Measurements from ENCODE around the gene PPA1.
A peak's percentile ranks its signal among the peaks of the same experiment; 100 is the strongest.
"Not testable (repeated sequence)": the region's sequence is repeated elsewhere in the genome, so short reads cannot be mapped to it uniquely, and the experiment has no call there.

Gene PPA1

DNA sequence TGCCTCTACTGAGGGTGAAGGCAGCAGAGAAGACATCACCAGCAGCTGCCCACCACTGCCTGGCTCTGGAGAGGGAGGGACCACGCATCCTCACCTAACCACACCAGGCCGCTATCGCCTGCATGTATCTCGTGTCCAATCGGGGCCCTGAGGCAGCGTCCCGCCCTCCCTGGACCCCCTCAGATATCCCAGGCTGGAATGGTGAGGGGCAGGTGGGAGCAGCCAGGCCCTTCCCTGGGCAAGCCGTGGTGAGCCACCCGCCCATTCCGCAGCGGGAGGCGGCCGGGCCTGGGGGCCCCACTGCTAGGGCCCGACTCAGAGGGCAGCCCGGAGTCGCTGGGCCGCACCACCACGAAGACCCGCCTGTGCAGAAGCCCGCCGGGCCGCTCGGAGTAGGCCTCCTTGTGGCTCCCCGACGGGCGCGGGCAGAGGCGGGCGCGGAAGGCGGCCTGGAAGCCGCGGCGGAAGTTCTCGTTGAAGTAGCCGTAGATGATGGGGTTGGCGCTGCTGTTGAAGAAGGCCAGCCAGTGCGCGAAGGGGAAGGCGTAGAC is 21.6 kb upstream of the PPA1 start:
- no peak for DNase-seq (ENCODE audit: low spot score)

DNA sequence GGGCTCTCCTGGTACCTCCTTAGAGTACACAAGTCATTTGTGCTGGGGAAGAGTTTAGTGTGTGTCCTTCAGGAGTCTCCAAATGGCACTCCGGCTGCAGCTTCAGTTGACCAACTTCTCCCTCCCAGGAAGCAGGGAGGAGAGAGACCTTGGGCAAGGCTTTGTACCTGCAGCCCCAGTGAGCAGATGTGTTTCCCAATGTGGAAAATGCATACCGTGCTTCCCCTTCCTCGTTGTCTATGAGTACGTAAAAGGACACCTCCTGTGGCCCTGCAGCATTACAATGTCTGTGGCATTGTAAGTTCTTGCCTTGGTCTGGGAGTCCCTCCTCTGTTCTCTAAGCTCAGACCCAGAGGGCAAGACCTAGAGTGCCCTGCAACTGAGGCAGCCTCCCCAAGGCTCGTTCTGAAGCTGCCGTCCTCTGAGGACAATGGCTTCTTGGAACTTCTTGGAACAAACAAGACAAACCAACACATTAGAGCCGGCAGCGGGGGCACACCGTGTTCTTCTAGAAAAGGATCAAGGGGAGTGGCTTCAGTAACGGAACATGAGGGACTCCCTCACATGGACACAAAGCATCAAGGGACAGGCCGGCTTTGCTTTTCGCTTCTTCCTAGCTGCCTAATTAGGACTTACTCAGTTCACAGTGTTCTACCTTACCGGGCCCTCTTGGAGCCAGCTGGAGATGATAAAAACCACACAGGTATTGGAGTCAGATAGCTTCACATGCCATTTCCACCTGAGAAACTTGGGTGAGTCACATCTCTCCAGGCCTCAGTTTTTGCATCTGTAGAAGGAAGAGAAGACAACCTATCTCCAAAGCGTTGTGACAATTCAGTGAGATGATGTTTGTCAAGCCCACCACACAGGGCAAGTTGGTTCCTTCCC is 20.9 kb upstream of the PPA1 start:
- no peak for DNase-seq (ENCODE audit: low spot score)

DNA sequence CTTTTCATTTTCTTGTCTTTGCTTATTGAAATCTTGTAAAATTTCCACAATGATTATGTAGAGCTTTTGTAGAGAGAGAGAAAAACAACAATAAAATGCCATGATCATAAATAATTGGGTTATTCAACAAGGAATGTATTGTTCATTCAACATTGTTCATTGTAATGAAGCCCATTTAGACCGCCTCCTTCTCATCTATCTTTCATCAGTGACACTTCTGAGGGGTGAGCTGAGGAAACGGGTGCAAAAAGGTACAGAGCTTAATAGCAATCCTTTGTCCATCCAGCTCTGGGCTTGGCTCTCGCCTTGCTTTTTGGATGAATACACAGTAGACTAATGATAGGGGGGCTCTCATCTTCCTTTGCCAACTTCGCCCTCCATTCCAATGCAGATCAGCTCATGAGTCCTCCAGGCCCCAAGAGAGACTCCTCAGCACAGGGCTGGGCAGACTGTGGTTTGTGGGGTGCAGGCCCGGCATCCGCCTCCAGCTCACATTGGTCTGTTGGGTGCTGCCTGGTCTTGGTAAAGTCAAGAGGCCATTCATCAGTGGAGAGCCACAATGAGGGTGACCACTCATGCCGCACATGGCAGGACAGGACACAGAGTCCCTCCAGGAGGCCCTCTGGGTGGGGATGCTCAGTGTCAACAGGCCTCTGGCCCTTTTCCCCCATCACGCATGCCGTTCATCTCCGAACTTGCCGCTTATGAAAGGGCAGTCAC is 17.9 kb upstream of the PPA1 start:
- DNase-seq (ENCODE audit: low spot score), result no peak

DNA sequence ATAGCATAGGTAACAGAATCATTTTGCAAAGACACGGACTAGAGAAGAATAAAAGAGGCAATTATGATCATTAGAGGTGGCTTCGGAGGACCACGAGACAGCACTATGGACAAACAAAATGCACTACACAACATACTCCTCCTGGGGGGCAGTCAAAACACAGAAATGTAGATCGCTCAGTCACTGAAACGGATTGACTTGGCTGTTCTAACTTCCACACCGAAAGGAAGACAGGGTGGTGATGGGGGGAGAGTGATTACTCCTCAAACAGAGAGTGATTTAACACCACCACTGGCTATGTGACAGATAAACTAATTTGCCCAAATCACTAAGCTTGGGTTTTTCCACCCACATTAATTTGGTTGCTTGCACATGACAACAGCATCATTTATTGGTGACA is 14.1 kb upstream of the PPA1 start:
- no peak for DNase-seq (ENCODE audit: low spot score)

DNA sequence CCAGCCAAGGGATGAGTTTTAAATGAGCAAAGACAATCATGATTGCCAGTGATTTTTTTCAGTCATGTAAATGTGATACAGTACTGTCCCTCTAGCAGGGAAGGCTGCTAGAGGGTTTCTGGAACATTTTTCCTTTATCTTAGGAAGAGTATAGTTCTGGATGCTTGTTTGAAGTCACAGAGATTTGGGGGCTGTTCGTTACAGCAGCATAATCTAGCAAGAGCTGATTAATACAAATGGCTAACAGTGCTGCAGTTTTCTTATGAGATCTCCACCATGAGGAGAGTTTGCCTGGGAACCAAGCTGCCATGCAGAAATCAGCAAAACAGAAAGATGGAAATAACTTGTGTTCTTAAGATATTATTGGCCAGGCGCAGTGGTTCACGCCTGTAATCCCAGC is 7.9 kb upstream of the PPA1 start:
- no peak for DNase-seq (ENCODE audit: low spot score)

DNA sequence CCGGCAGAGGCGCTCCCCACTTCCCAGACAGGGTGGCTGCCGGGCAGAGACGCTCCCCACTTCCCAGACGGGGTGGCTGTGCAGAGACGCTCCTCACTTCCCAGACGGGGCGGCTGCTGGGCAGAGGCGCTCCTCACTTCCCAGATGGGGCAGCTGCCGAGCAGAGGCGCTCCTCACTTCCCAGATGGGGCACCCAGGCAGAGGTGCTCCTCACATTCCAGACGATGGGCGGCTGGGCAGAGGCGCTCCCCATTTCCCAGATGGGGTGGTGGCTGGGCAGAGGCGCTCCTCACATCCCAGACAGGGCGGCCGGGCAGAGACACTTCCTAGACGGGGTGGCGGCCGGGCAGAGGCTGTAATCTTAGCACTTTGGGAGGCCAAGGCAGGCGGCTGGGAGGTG is 6.8 kb upstream of the PPA1 start:
- DNase-seq (ENCODE audit: low spot score), result not testable (repeated sequence)

DNA sequence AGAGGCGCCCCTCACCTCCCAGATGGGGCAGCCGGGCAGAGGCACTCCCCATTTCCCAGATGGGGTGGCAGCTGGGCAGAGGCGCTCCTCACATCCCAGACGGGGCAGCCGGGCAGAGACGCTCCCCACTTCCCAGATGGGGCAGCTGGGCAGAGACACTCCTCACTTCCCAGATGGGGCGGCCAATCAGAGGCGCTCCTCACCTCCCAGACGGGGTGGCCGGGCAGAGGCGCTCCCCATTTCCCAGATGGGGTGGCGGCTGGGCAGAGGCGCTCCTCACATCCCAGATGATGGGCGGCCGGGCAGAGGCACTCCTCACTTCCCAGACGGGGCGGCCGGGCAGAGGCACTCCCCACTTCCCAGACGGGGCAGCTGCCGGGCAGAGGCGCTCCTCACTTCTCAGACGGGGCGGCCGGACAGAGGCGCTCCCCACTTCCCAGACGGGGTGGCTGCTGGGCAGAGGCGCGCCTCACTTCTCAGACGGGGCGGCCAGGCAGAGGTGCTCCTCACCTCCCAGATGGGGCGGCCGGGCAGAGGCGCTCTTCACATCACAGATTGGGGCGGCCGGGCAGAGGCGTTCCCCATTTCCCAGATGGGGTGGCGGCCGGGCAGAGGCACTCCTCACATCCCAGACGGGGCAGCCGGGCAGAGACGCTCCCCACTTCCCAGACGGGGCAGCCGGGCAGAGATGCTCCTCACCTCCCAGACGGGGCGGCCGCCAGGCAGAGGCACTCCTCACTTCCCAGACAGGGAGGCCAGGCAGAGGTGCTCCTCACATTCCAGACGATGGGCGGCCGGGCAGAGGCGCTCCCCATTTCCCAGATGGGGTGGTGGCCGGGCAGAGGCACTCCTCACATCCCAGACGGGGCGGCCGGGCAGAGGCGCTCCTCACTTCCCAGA is 6.1 kb upstream of the PPA1 start:
- DNase-seq (ENCODE audit: low spot score), result not testable (repeated sequence)

DNA sequence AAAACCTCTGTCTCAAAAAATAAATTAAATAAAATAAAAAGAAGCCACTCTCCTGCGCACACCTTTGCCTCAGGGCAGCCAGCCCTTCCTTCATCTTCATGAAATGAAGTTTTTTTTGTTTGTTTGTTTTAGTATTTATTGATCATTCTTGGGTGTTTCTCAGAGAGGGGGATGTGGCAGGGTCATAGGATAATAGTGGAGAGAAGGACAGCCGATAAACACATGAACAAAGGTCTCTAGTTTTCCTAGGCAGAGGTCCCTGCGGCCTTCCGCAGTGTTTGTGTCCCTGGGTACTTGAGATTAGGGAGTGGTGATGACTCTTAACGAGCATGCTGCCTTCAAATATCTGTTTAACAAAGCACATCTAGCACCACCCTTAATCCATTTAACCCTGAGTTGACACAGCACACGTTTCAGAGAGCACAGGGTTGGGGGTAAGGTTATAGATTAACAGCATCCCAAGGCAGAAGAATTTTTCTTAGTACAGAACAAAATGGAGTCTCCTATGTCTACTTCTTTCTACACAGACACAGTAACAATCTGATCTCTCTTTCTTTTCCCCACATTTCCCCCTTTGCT is 4.8 kb upstream of the PPA1 start:
- DNase-seq (ENCODE audit: low spot score), result not testable (repeated sequence)

DNA sequence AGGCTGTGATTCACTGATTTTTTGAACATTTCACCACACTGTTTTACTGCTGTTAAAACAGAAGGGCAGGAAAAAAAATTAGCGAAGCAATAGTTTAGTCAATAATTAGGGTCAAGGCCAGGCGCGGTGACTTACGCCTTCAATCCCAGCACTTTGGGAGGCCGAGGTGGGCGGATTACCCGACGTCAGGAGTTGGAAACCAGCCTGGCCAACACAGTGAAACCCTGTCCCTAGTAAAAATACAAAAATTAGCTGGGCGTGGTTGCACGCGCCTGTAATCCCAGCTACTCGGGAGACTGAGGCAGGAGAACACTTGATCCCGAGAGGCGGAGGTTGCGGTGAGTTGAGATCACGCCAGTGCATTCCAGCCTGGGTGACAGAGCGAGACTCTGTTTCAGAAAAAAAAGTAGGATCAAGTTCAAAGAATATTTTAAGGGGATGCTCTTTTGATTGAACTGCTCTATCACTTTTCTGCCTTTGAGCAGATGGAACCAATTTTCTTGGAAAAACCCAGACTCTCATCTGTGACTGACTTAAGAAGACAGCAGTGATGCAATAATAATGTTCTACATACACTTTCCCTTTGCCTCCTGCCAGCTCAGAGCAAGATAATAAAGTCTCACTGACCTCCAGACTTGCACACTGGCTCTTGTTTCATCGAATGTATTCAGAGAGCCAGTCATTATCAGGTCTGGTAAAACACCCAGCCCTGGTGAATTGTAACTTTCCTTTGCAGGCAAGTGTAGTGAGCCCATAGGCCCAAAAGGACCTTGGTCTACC is 1.6 kb upstream of the PPA1 start:
- peak; percentile 70 for DNase-seq (ENCODE audit: low spot score)

DNA sequence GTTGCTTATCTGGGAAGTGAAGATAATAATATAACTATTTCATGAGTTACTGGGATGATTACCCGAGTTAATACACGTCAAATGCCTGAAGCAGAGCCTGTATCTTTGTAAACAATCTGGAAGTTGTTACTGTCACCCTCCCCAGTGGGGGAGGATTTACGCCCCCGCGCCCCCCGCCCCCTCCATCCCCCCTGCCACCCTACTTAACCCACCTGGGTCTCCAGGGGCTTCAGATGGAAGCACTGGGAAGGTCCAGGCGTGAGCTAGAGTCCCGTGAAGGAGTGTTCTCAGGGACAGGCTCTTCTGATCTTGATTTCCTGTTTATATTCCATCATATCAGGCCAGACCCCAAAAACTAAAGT is 691 bp upstream of the PPA1 start:
- DNase-seq (ENCODE audit: low spot score), result no peak

DNA sequence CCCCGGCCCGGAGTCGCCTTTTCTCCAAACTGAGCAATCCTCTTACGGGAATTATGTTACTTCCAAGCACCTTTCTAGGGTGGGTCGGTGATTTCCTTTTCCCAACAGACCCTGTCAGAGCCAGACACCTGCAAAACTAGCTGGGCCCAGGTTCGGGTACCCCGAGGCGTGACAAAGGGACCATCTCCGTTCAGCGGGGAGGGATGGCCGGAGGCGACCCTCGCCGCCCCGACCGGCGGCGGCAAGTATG is 445 bp downstream of the PPA1 start:
- no peak for DNase-seq (ENCODE audit: low spot score)

DNA sequence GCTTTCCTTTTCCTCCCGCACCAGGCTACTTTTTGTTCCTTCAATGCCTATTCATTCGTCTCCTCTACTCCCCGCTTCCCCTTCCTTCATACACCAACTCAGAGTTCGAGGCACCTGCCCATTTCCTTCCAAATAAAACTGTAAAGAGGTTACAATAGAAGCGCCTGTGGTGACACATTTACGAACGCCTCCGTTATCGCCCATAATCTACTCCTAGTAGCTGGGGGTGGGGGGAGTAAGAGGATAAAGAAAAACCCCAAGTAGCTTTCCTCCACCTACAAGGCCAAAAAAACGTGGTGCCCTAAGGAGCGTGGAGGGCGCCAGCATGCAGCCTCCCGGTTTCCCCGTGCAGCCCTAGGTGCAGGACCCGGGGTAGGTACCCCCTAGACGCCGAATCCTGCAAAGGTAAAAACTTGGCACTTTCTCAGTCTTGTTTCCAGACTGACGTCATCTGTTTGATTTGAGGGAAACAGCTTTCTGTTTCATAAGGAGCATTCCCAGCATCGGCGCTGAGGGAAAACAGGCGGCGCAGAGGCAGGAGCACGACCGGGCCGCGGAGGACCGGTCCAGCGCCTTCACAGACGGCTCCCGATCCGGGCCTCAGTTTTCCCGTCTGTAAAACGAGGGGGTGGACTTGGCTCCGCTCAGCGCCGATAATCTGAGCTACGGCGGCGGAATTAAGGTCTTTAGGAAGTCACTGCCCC is 922 bp downstream of the PPA1 start:
- DNase-seq (ENCODE audit: low spot score), result peak; percentile 33

DNA sequence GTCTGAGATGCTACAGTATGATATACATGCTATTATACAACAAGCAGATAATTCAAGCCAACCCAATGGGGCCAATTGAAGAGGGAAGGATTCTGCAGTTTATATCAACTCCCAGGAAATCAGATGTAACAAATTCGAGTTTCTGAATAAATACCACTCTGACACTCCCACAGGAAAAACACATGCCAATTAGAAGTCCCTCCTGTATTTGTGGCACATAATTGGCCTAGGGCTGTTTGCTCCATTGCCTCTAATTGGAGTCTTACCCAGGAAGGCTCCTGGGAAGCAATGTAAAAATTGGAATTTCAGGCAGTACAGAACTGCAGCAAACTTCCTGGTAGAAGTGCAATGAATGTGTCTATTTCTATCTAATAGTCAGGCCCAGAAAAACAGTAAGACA is 4.7 kb downstream of the PPA1 start:
- no peak for DNase-seq (ENCODE audit: low spot score)

DNA sequence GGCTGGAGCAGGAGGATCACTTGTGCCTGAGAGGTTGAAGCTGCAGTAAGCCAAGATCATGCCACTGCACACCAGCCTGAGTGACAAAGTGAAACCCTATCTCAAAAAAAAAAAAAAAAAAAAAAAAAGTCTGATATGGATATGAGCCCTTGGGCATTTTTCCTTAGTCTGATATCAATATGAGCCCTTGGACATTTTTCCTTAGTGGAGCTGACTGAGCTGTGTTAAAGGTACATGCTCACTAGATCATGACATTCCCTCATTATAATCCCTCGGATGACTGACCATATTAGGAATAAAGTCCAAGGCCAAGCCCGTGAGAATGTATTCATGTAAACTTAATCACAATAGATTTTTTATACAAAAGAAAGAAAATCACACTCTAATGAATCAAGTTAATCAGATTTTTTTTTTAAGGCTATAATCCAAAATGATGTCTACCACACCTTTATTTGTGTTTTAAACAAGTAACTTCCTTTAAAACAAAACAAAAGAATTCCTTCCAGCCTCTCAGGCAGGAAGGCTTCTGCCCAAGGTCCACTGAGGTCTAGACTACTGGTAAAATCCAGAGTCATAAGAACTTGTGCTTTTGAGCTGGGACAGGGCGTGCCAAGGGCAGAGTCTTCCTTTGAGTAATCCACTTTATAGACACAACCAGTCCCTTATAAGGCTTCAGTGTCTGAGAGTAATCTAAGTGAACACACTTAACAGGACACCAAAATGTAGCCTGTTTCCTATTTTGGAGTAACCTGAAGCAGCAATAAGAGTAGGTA is 5.5 kb downstream of the PPA1 start:
- no peak for DNase-seq (ENCODE audit: low spot score)

DNA sequence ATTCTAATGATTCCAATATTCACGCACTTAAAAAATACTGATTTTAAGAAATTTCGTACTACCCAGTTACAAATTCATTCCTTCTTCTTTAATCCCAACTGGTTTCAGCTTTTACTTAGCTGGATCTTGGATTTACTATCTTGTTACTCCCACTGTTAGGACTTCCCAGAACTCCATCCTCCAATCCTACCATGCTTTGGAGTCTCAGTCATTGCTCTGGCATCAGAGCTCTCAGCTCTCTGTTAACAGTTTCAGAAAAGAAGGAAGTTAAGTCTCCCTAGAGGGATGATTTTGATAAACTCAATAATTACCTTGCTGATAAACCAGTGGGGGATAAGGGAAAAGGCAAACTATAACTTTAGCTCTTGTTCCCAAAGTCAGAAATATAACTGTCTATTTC is 9.5 kb downstream of the PPA1 start:
- peak; percentile 12 for DNase-seq (ENCODE audit: low spot score)

DNA sequence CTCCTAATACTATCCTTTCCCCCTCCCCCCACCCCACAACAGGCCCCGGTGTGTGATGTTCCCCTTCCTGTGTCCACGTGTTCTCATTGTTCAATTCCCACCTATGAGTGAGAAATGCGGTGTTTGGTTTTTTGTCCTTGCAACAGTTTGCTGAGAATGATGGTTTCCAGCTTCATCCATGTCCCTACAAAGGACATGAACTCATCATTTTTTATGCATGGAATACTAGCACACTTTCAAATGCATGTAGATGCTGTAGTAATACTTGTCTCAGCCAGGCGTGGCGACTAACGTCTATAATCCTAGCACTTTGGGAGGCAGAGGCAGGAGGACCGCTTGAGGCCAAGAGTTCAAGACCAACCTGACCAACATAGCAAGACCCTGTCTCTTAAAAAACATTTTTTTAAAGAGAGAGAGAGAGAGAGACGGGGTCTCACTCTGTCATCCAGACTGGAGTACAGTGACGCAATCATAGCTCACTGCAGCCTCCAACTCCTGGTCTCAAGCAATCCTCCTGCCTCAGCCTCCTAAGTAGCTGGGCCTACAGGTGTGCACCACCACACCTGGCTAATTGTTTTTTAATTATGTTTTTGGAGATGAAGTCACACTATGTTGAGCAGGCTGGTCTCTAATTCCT is 10.3 kb downstream of the PPA1 start:
- not testable (repeated sequence) for DNase-seq (ENCODE audit: low spot score)

DNA sequence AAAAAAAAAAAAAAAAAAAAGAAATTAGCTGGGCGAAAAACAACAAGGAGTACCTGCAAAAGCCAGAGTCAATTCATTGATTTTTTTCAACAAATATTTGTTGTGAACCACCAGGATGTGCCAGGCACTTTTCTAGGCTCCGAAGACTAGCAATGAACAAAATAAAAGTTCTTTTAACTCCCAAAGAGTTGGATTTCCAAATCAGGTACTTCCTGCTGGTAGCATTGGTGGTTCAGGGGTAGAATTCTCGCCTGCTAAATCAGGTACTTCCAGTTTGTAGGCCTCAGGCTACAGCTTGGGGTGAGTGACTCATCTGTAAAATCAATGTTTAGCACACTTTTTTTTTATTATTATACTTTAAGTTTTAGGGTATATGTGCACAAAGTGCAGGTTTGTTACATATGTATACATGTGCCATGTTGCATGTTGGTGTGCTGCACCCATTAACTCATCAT is 10.9 kb downstream of the PPA1 start:
- no peak for DNase-seq (ENCODE audit: low spot score)

DNA sequence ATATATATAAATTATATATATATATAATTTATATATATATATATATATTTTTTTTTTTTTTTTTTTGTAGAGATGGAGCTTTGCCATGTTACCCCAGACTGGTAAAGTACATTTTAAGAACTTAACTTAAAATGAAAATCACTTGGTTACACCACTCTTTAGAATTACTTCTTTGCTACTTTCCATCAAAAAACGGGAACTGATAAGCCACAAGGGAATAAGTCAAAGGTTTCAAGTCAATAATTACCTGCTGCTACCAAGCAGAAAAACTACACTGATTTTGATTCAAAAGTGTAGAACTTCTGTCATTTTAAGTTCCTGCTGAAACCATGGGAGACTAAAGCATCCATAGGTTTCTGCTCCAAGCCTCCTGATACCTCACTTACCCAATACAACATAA is 12.2 kb downstream of the PPA1 start:
- no peak for DNase-seq (ENCODE audit: low spot score)

DNA sequence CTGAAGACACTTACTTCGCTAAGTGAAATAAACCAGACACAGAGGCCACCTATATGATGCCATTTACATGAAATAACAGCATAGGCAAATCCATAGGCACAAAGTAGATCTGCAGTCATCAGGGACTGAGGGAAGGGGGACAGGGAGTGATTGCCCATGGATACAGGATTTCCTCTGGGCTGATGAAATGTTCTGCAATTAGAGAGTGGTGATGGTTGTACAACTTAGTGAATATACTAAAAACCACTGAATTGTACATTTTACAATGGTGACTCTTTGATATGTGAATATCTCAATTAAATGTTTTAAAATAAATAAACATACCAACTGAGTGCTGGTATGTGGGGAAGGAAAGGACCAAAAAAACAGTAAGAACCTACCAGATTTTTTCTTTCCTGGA is 20.4 kb downstream of the PPA1 start:
- DNase-seq (ENCODE audit: low spot score), result no peak
